Naive thymus-derived CD4-positive, alpha-beta T cell (primary cell): ENCODE data around the gene COL23A1. TPM values are rescaled to one million over a fixed set of nuclear protein-coding genes. Genes with fewer than 3 reads are reported as not detected.
"Not testable (repeated sequence)": the region's sequence is repeated elsewhere in the genome, so short reads cannot be mapped to it uniquely, and the experiment has no call there.

Experiments
- ATAC-seq: fragments of 150-1000 bp; cut with Tn5 transposase; 2 replicates; pipeline ENCODE4 v1.10.0; 2021; ENCODE audit warnings: mild to moderate bottlenecking, moderate library complexity
- CTCF ChIA-PET: fragments of 350-600 bp; sonication (Branson Sonifier 250); formaldehyde crosslinking; loops from one replicate; lab custom pipeline; 2021; ENCODE audit warnings: antibody characterized with exemption; lab: Charles Lee
- POLR2A ChIA-PET: fragments of 350-600 bp; sonication (Branson Sonifier 250); formaldehyde crosslinking; loops from one replicate; lab custom pipeline; 2021; ENCODE audit warnings: antibody characterized with exemption, inconsistent platforms; lab: Charles Lee
- DNase-seq, 9 donors: peaks; one replicate each; pipeline versions ENCODE4 v3.0.0 to v3.0.0-alpha.2; 2020 to 2022; ENCODE audit warnings: mixed read lengths in 1 of 9
- H3K27ac ChIP-seq: one replicate; pipeline ENCODE4 v1.7.0; 2013; ENCODE audit warnings: mild to moderate bottlenecking, low read depth, low read length, moderate library complexity
- H3K27me3 ChIP-seq, 2 donors: one replicate each; pipeline ENCODE4 v1.7.0; 2013; ENCODE audit warnings: low read length in 2 of 2, mild to moderate bottlenecking in 2 of 2, moderate library complexity in 2 of 2; ENCODE audit not compliant: control insufficient read depth in 2 of 2, insufficient read depth in 2 of 2
- H3K36me3 ChIP-seq, 3 experiments: 1 replicate in 2 of 3; 2 replicates in 1 of 3; pipeline ENCODE4 v1.7.0; 2013; ENCODE audit warnings: low read length in 3 of 3, mild to moderate bottlenecking in 3 of 3, moderate library complexity in 1 of 3; ENCODE audit not compliant: insufficient read depth in 3 of 3, control insufficient read depth in 2 of 3
- H3K4me1 ChIP-seq, 2 donors: one replicate each; pipeline ENCODE4 v1.7.0; 2013; ENCODE audit warnings: low read length in 2 of 2, mild to moderate bottlenecking in 2 of 2, moderate library complexity in 1 of 2; ENCODE audit not compliant: control insufficient read depth in 2 of 2, insufficient read depth in 2 of 2
- H3K4me3 ChIP-seq: 2 replicates; pipeline ENCODE4 v1.7.0; 2013; ENCODE audit warnings: mild to moderate bottlenecking, low read length
- H3K9me3 ChIP-seq, 3 experiments: 1 replicate in 2 of 3; 2 replicates in 1 of 3; pipeline ENCODE4 v1.7.0; 2013; ENCODE audit warnings: low read length in 3 of 3; ENCODE audit not compliant: control insufficient read depth in 2 of 3
- H3K27ac Mint-ChIP-seq, 9 donors: one replicate each; pipeline ENCODE4 v1.8.0; 2020 to 2022; ENCODE audit warnings: mixed read lengths in 9 of 9, mild to moderate bottlenecking in 8 of 9, moderate library complexity in 5 of 9, inconsistent platforms in 2 of 9
- H3K27me3 Mint-ChIP-seq, 5 donors: one replicate each; pipeline ENCODE4 v1.8.0; 2021 to 2022; ENCODE audit warnings: mixed read lengths in 5 of 5, mild to moderate bottlenecking in 1 of 5
- H3K36me3 Mint-ChIP-seq, 5 donors: one replicate each; pipeline ENCODE4 v1.8.0; 2020 to 2022; ENCODE audit warnings: mixed read lengths in 5 of 5, mild to moderate bottlenecking in 3 of 5, inconsistent platforms in 1 of 5
- H3K4me1 Mint-ChIP-seq, 7 donors: one replicate each; pipeline ENCODE4 v1.8.0; 2020 to 2022; ENCODE audit warnings: mixed read lengths in 7 of 7, mild to moderate bottlenecking in 3 of 7, inconsistent platforms in 1 of 7
- H3K4me3 Mint-ChIP-seq, 10 donors: one replicate each; pipeline ENCODE4 v1.8.0; 2020 to 2022; ENCODE audit warnings: mild to moderate bottlenecking in 10 of 10, mixed read lengths in 10 of 10, moderate library complexity in 6 of 10, inconsistent platforms in 2 of 10
- H3K9me3 Mint-ChIP-seq, 11 donors: one replicate each; pipeline ENCODE4 v1.8.0; 2020 to 2022; ENCODE audit warnings: mixed read lengths in 11 of 11, mild to moderate bottlenecking in 4 of 11, inconsistent platforms in 1 of 11, moderate library complexity in 1 of 11
- intact Hi-C, 2 donors: fragments of 100-400 bp; cut with micrococcal nuclease; formaldehyde crosslinking; loops; one replicate each; pipeline ENCODE4 v1.15.1; 2023
- polyA plus RNA-seq, 2 donors: library from polyadenylated mRNA; unstranded; fragments of 300-500 nt; fragmentation: Illumina TruSeq; gene quantifications; one replicate each; pipeline ENCODE4 v1.2.3, GENCODE V29; 2021
- total RNA-seq, 6 experiments: library from RNA in 5 of 6; stranded (reverse) in 5 of 6; gene quantifications; 1 replicate in 5 of 6; 2 replicates in 1 of 6; pipeline ENCODE4 v1.2.3 and lab custom pipeline; 2021 to 2026

Gene COL23A1
- total and polyA plus RNA-seq, 7 experiments from 2014 or later = 0.13 to 0.32 (median 0.22) TPM; not detected in 4

GRCh38 chr5:178322736-178323540 is 267.3 kb downstream of the COL23A1 start:
- intact Hi-C loops = no loop called here
- no peaks in the 10 kb centered on the region for H3K27me3 ChIP-seq
- ChIA-PET CTCF (no interaction called here), POLR2A (no interaction called here)
- ATAC-seq (no peak), DNase-seq (no peak)
- H3K27ac ChIP-seq = no peak overlapping the region
- Mint-ChIP-seq H3K36me3 (peaks cover 0 to 4% (median 0%) of the 10 kb centered on the region in 5 donors), H3K4me1 (no peaks in the 10 kb centered on the region), H3K9me3 (peaks cover 0 to 5% (median under 1%) of the 10 kb centered on the region in 11 donors), H3K27ac (no peak overlapping the region), H3K27me3 (peaks cover 0 to 7% (median 0%) of the 10 kb centered on the region in 5 donors), H3K4me3 (no peak overlapping the region)
- H3K4me1 ChIP-seq = no peaks in the 10 kb centered on the region
- no peaks in the 10 kb centered on the region for H3K36me3 ChIP-seq
- no peak overlapping the region for H3K4me3 ChIP-seq
- peaks cover 0 to 5% (median 0%) of the 10 kb centered on the region in 3 experiments for H3K9me3 ChIP-seq

- Mint-ChIP-seq H3K9me3 (peaks cover 0 to 12% (median 7%) of the 10 kb centered on the region in 11 donors), H3K27ac (no peak overlapping the region), H3K27me3 (peaks cover 0 to 5% (median 0%) of the 10 kb centered on the region in 5 donors), H3K4me3 (no peak overlapping the region), H3K4me1 (no peaks in the 10 kb centered on the region), H3K36me3 (peaks cover 0 to 5% (median 4%) of the 10 kb centered on the region in 5 donors)
- POLR2A ChIA-PET = no interaction called here
- H3K9me3 ChIP-seq = peaks cover 0 to 5% (median 0%) of the 10 kb centered on the region in 3 experiments
- CTCF ChIA-PET = no interaction called here
- H3K4me3 ChIP-seq = no peak overlapping the region
- ATAC-seq = no peak
- no peak overlapping the region for H3K27ac ChIP-seq
- no peak for DNase-seq
- H3K27me3 ChIP-seq = no peaks in the 10 kb centered on the region
- no peaks in the 10 kb centered on the region for H3K36me3 ChIP-seq
- H3K4me1 ChIP-seq = no peaks in the 10 kb centered on the region
- intact Hi-C loops = no loop called here
These were observed 269.8 kb downstream of the COL23A1 start for GRCh38 chr5:178320281-178320855.

GRCh38 chr5:178319541-178320041 is 270.6 kb downstream of the COL23A1 start:
- H3K36me3 ChIP-seq = no peaks in the 10 kb centered on the region
- no peaks in the 10 kb centered on the region for H3K27me3 Mint-ChIP-seq
- no peak overlapping the region for H3K4me3 Mint-ChIP-seq
- ChIA-PET POLR2A (no interaction called here), CTCF (no interaction called here)
- H3K9me3 Mint-ChIP-seq = peaks cover 0 to 12% (median 7%) of the 10 kb centered on the region in 11 donors
- H3K4me1 Mint-ChIP-seq = no peaks in the 10 kb centered on the region
- H3K36me3 Mint-ChIP-seq = peaks cover 0 to 5% (median 4%) of the 10 kb centered on the region in 5 donors
- intact Hi-C loops = no loop called here
- DNase-seq (no peak), ATAC-seq (no peak)
- H3K27ac Mint-ChIP-seq = no peak overlapping the region
- peaks cover 0 to 5% (median 0%) of the 10 kb centered on the region in 3 experiments for H3K9me3 ChIP-seq
- no peak overlapping the region for H3K4me3 ChIP-seq
- H3K4me1 ChIP-seq = no peaks in the 10 kb centered on the region
- H3K27ac ChIP-seq = no peak overlapping the region
- H3K27me3 ChIP-seq = no peaks in the 10 kb centered on the region

- H3K4me3 Mint-ChIP-seq = no peak overlapping the region
- DNase-seq (no peak), ATAC-seq (no peak)
- no peaks in the 10 kb centered on the region for H3K36me3 ChIP-seq
- no peaks in the 10 kb centered on the region for H3K27me3 Mint-ChIP-seq
- POLR2A ChIA-PET = no interaction called here
- no peak overlapping the region for H3K27ac Mint-ChIP-seq
- no peaks in the 10 kb centered on the region for H3K4me1 Mint-ChIP-seq
- H3K4me1 ChIP-seq = no peaks in the 10 kb centered on the region
- peaks cover 0 to 5% (median 4%) of the 10 kb centered on the region in 5 donors for H3K36me3 Mint-ChIP-seq
- no peaks in the 10 kb centered on the region for H3K27me3 ChIP-seq
- intact Hi-C loops = no loop called here
- no peak overlapping the region for H3K4me3 ChIP-seq
- CTCF ChIA-PET = no interaction called here
- no peak overlapping the region for H3K27ac ChIP-seq
- H3K9me3 Mint-ChIP-seq = peaks cover 0 to 12% (median 7%) of the 10 kb centered on the region in 11 donors
- peaks cover 0 to 5% (median 0%) of the 10 kb centered on the region in 3 experiments for H3K9me3 ChIP-seq
These were observed 271.3 kb downstream of the COL23A1 start for GRCh38 chr5:178318893-178319292.

GRCh38 chr5:178318382-178318781 is 271.8 kb downstream of the COL23A1 start:
- Mint-ChIP-seq H3K4me1 (no peaks in the 10 kb centered on the region), H3K4me3 (no peak overlapping the region), H3K36me3 (peaks cover 0 to 5% (median 4%) of the 10 kb centered on the region in 5 donors), H3K27ac (no peak overlapping the region), H3K9me3 (peaks cover 0 to 12% (median 7%) of the 10 kb centered on the region in 11 donors), H3K27me3 (no peaks in the 10 kb centered on the region)
- Histone ChIP-seq H3K9me3 (peaks cover 0 to 5% (median 0%) of the 10 kb centered on the region in 3 experiments), H3K4me1 (no peaks in the 10 kb centered on the region), H3K36me3 (no peaks in the 10 kb centered on the region), H3K27me3 (no peaks in the 10 kb centered on the region), H3K4me3 (no peak overlapping the region), H3K27ac (no peak overlapping the region)
- intact Hi-C loops = no loop called here
- CTCF ChIA-PET = no interaction called here
- POLR2A ChIA-PET = no interaction called here
- DNase-seq = no peak
- ATAC-seq = no peak

- H3K9me3 ChIP-seq, H3K36me3 Mint-ChIP-seq, POLR2A ChIA-PET, CTCF ChIA-PET, H3K27ac ChIP-seq, H3K4me1 ChIP-seq, H3K4me1 Mint-ChIP-seq, DNase-seq, ATAC-seq, H3K4me3 ChIP-seq, H3K27me3 Mint-ChIP-seq, H3K4me3 Mint-ChIP-seq, H3K27ac Mint-ChIP-seq, H3K36me3 ChIP-seq, H3K27me3 ChIP-seq, intact Hi-C loops: not testable (repeated sequence)
- peaks cover 0 to 12% (median 7%) of the 10 kb centered on the region in 11 donors for H3K9me3 Mint-ChIP-seq
These were observed 272.5 kb downstream of the COL23A1 start for GRCh38 chr5:178317727-178318126.
